Measurements from ENCODE around the gene KDM4B. TPM values are rescaled to one million over a fixed set of nuclear protein-coding genes. Genes with fewer than 3 reads are reported as not detected.

The KDM4B gene
- total RNA-seq, 4 donors from 2014 or later, result 26.0 to 51.2 (median 34.2) TPM

- H3K27ac ChIP-seq (replicated peaks in 1 of 4), result no peak overlapping the region
- H3K36me3 ChIP-seq, result no peaks in the 10 kb centered on the region
- H3K4me3 ChIP-seq, result no peak overlapping the region
- WGBS, result 93% methylated on average over 10 of the region's 10 CpGs
- intact Hi-C loops (cut with DNase I), result no loop called here
- TF ChIP-seq CTCF (IDR thresholded peaks at IDR 0.05) (no peak), POLR2AphosphoS5 (IDR thresholded peaks at IDR 0.05) (no peak), EP300 (IDR thresholded peaks at IDR 0.05) (no peak), POLR2A (IDR thresholded peaks at IDR 0.05; ENCODE audit: low read depth) (no peak)
- H3K4me1 ChIP-seq, result no peaks in the 10 kb centered on the region
- H3K27me3 ChIP-seq, result no peaks in the 10 kb centered on the region
- no peaks in the 10 kb centered on the region for H3K9me3 ChIP-seq
- DNase-seq (ENCODE audit: extremely low spot score), result no peak
These were observed 13.6 kb upstream of the KDM4B start for GRCh38 chr19:4955274-4955673.

DNA sequence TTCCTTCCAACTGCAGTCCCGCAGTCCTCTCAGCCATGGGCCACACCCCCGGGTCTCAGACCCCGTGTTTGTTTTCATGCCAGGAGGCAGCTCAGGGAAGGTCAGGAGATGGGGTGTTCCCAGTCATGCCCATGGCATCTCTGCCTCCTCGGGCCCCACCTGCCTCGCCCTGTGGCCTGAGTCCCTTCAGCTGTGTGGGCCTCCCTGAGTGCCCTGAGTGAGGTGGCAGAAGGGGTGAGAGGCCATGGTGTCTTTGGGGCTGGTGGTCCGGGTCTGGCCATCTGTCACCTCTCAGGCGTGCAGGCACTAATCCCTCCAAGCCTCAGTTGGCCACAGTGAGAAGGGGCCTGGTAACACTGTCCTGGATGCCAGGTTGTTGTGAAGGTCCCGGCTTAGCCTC, 10.9 kb upstream of the KDM4B start:
- no CpG with 5 or more reads among the region's 8 CpGs for WGBS
- TF ChIP-seq POLR2AphosphoS5 (IDR thresholded peaks at IDR 0.05), result no peak
- TF ChIP-seq EP300 (IDR thresholded peaks at IDR 0.05), result no peak
- TF ChIP-seq POLR2A (IDR thresholded peaks at IDR 0.05; ENCODE audit: low read depth), result no peak
- no peak for TF ChIP-seq CTCF (IDR thresholded peaks at IDR 0.05)
- intact Hi-C loops (cut with DNase I), result no loop called here
- H3K27me3 ChIP-seq, result no peaks in the 10 kb centered on the region
- no peaks in the 10 kb centered on the region for H3K4me1 ChIP-seq
- H3K36me3 ChIP-seq, result no peaks in the 10 kb centered on the region
- no peaks in the 10 kb centered on the region for H3K9me3 ChIP-seq
- no peak overlapping the region for H3K4me3 ChIP-seq
- DNase-seq (ENCODE audit: extremely low spot score), result no peak
- no peak overlapping the region for H3K27ac ChIP-seq (replicated peaks in 1 of 4)

DNA sequence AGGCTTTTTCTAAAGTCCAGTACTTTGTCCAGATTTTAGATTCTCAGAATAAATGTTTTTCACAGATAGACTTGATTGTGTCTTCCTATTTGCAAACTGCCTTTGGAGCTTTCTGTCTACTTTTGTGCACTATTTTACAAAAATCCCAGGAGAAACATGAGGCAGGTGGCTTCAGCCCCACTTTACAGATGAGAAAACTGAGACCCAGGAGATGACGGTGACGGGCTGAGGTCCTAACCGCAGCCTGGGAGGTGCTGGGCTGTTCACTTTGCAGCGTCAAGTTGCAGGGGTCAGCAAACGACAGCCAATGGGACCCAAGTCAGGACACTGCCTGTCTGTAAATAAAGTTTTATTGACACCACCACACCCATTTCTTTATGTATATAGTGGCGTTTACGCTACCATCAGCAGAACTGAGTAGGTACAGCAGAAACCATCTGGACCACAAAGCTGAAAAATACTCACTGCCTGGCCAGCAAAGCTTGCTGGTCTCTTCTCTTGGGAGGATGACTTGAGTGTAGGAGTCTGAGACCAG, 6.8 kb upstream of the KDM4B start:
- intact Hi-C loops (cut with DNase I), result no loop called here
- no peak overlapping the region for H3K27ac ChIP-seq (replicated peaks in 1 of 4)
- 99% methylated on average over 7 of the region's 7 CpGs for WGBS
- no peak overlapping the region for H3K4me3 ChIP-seq
- H3K27me3 ChIP-seq, result no peaks in the 10 kb centered on the region
- no peaks in the 10 kb centered on the region for H3K9me3 ChIP-seq
- no peaks in the 10 kb centered on the region for H3K36me3 ChIP-seq
- TF ChIP-seq POLR2A (IDR thresholded peaks at IDR 0.05; ENCODE audit: low read depth) (no peak), POLR2AphosphoS5 (IDR thresholded peaks at IDR 0.05) (no peak), CTCF (IDR thresholded peaks at IDR 0.05) (no peak), EP300 (IDR thresholded peaks at IDR 0.05) (no peak)
- no peak for DNase-seq (ENCODE audit: extremely low spot score)
- H3K4me1 ChIP-seq, result no peaks in the 10 kb centered on the region

DNA sequence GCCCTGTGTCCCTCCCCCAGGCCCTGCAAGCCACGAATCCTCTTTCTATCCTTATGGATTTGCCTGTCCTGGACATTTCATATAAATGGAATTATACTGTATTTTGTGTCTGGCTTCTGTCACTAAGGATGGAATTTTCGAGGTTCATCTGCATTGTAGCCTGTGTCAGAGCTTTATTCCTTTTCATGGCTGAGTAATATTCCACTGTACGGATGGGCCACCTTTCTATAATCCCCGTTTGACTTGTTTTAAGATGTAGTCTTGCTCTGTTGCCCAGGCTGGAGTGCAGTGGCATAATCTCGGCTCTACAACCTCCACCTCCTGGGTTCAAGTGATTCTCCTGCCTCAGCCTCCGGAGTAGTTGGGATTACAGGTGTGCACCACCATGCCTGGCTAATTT, 3.9 kb upstream of the KDM4B start:
- Histone ChIP-seq H3K9me3 (no peaks in the 10 kb centered on the region), H3K4me3 (no peak overlapping the region), H3K4me1 (peaks cover 5 to 13% (median 11%) of the 10 kb centered on the region in 4 donors), H3K27me3 (no peaks in the 10 kb centered on the region), H3K36me3 (no peaks in the 10 kb centered on the region), H3K27ac (replicated peaks in 1 of 4) (no peak overlapping the region)
- no peak for DNase-seq (ENCODE audit: extremely low spot score)
- intact Hi-C loops (cut with DNase I), result no loop called here
- TF ChIP-seq EP300 (IDR thresholded peaks at IDR 0.05) (no peak), CTCF (IDR thresholded peaks at IDR 0.05) (no peak), POLR2A (IDR thresholded peaks at IDR 0.05; ENCODE audit: low read depth) (no peak)
- 93% methylated on average over 6 of the region's 6 CpGs for WGBS

DNA sequence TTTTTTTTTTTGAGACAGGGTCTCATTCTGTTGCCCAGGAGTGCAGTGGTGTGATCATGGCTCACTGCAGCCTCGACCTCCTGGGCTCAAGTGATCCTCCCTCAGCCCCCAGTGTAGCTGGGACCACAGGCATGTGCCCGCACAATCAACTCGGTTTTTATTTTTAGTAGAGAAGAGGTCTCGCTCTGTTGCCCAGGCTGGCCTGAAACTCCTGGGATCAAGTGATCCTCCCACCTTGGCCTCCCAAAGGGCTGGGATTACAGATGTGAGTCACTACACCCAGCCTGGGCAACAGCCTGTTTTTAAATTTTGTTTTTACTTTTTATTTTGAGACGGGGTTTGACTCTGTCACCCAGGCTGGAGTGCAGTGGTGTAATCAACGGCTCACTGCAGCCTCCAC, 2.3 kb upstream of the KDM4B start:
- intact Hi-C loops (cut with DNase I), result loop anchor here (2.0 kb wide), 1 partner anchor 62 kb away; no protein-coding TSS in a partner anchor
- no peaks in the 10 kb centered on the region for H3K36me3 ChIP-seq
- H3K27me3 ChIP-seq, result no peaks in the 10 kb centered on the region
- DNase-seq (ENCODE audit: extremely low spot score), result no peak
- H3K4me1 ChIP-seq, result peaks cover 16 to 29% (median 26%) of the 10 kb centered on the region in 4 donors
- 92% methylated on average over 6 of the region's 6 CpGs for WGBS
- no peak overlapping the region for H3K4me3 ChIP-seq
- TF ChIP-seq POLR2A (IDR thresholded peaks at IDR 0.05; ENCODE audit: low read depth) (no peak), EP300 (IDR thresholded peaks at IDR 0.05) (no peak), POLR2AphosphoS5 (IDR thresholded peaks at IDR 0.05) (no peak), CTCF (IDR thresholded peaks at IDR 0.05) (no peak)
- H3K27ac ChIP-seq (replicated peaks in 1 of 4), result no peak overlapping the region
- no peaks in the 10 kb centered on the region for H3K9me3 ChIP-seq

Measured in esophagus muscularis mucosa (tissue), 4 donors.